IPS DF 6.9 (cell line): ENCODE data around the gene ADAMTS12.

Experiments
- DNase-seq: peaks from one replicate; pipeline ENCODE4 v3.0.0-alpha.2; 2013; ENCODE audit warnings: low read depth, low spot score
- H3K27ac ChIP-seq: one replicate; pipeline ENCODE4 v1.5.1; 2013; ENCODE audit warnings: low read length, control low read depth
- H3K27me3 ChIP-seq: 2 replicates; pipeline ENCODE4 v1.6.1; 2013; ENCODE audit warnings: mild to moderate bottlenecking, low read length; ENCODE audit not compliant: control insufficient read depth, insufficient read depth
- H3K36me3 ChIP-seq: 2 replicates; pipeline ENCODE4 v1.6.1; 2013; ENCODE audit warnings: low read length; ENCODE audit not compliant: control insufficient read depth, insufficient read depth
- H3K4me1 ChIP-seq: 2 replicates; pipeline ENCODE4 v1.6.1; 2013; ENCODE audit warnings: low read length; ENCODE audit not compliant: control insufficient read depth, insufficient read depth
- H3K4me3 ChIP-seq: 2 replicates; pipeline ENCODE4 v1.5.1; 2013; ENCODE audit warnings: mild to moderate bottlenecking, low read length
- H3K9me3 ChIP-seq: 2 replicates; pipeline ENCODE4 v1.6.1; 2013; ENCODE audit warnings: low read length, inconsistent platforms; ENCODE audit not compliant: control insufficient read depth, insufficient read depth
- WGBS: extraction: QIAGEN DNeasy Blood & Tissue Kit; methylation state at CpG from one replicate; pipeline ENCODE4 v1.1.7; 2013; ENCODE audit warnings: mixed read lengths, missing lambda C conversion rate; ENCODE audit not compliant: insufficient read length, insufficient coverage; 5-methylcytosine and 5-hydroxymethylcytosine counted together

Gene ADAMTS12

DNA sequence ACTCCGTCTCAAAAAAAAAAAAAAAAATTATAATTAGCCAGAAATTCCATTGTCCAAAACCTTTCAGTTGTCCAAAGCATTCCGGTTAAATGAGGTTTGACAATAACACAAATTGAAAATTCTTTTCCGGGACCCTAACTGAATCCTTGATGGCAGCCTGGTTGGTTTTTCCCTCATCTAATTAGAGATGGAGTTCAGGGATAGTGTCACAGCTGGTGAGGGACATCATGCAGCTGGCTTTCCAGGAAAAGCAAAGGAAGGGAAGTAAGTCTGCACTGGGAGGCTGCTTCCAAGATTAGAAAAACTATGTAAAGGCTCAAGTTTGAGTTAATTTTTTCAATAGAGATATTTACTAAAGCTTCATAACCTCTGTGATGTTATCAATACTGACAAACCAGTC lies 195.4 kb downstream of the ADAMTS12 start:
- no peaks in the 10 kb centered on the region; the same call in 1 of the 2 replicates for H3K9me3 ChIP-seq
- no peak for DNase-seq
- H3K27me3 ChIP-seq: no peaks in the 10 kb centered on the region
- H3K4me1 ChIP-seq: no peaks in the 10 kb centered on the region
- no peak overlapping the region for H3K4me3 ChIP-seq
- no peak overlapping the region for H3K27ac ChIP-seq
- WGBS: no CpG with 5 or more reads among the region's 3 CpGs
- H3K36me3 ChIP-seq: no peaks in the 10 kb centered on the region

DNA sequence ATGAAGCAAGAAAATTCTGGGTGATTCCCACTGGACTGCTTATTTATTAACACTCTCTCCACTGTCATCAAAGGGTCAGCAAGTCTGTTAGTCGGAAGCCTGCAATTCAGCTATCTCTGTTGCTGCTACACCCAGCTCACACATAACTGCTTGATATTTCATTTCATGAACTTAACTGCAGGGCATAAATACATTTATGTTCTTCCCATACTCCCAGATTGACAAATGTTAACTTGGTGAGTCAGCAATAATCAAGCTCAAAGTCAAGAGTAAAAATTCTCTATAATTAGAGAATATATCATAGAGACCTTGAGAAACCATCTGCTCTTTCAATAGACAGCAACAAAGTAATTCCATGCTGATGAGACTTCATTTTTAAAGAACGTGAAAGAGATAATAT lies 198.8 kb downstream of the ADAMTS12 start:
- H3K36me3 ChIP-seq: no peaks in the 10 kb centered on the region
- no peak overlapping the region for H3K27ac ChIP-seq
- H3K9me3 ChIP-seq: no peaks in the 10 kb centered on the region; the same call in 1 of the 2 replicates
- no peaks in the 10 kb centered on the region for H3K27me3 ChIP-seq
- no CpG with 5 or more reads among the region's 2 CpGs for WGBS
- no peak overlapping the region for H3K4me3 ChIP-seq
- H3K4me1 ChIP-seq: 0 out of 2 replicates have a peak, but pooled peaks cover 1% of the 10 kb centered on the region
- DNase-seq: no peak

DNA sequence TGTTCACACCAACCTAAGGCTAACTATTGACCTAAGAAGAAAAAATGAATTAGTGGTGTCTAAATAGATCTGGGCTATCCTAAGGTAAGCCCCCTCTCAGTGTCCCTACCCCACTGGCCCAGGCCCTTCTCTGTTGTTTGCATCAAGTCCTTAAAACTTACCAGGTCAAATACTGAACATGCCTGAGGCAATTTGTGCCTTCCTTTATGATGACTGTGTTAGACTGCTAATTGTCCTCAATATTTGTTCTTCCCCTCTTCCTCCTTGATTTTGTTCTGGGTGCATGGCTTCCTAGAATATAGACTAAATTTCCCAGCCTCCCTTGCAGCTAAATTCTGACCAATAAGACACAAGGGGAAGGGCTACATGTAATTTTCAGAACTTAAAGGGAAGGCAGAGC lies 199.9 kb downstream of the ADAMTS12 start:
- no peak overlapping the region for H3K4me3 ChIP-seq
- H3K9me3 ChIP-seq: no peaks in the 10 kb centered on the region; the same call in 1 of the 2 replicates
- DNase-seq: no peak
- H3K36me3 ChIP-seq: no peaks in the 10 kb centered on the region
- no peaks in the 10 kb centered on the region for H3K27me3 ChIP-seq
- H3K4me1 ChIP-seq: 0 out of 2 replicates have a peak, but pooled peaks cover 1% of the 10 kb centered on the region
- no peak overlapping the region for H3K27ac ChIP-seq

DNA sequence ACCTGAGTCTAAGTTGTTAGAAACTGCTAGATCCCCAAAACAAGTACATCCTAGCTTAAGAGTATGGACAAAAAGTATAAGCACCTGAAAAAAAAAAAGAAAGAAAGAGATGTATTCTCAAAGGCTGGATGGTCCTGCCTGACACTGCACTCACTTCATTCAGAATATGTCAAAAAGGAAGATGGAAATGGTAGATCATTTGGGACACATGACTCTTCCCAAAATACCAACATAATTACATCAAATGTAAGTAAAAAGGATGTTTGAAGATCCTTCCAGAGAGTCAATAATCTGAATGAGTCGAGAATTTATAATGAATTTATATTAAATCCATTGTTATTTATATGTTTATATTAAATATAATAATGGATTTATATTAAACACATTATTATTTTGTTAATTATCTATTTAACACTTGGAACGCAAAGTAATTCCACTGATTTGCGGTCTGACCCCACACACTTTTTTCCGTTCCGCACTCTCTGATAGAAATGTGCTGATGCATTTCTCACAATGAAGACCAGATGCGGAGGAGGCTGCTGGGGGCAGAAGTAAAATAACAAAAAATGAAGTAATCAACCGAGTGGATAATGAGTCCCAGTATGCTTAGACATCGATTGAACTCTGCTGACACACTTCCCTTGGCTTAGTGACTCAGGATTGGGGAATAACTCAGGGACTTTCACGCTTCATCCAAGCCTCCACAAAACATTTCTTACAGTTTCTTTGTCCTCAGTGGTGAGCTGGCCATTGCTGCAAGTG lies 201.2 kb downstream of the ADAMTS12 start:
- Histone ChIP-seq H3K9me3 (no peaks in the 10 kb centered on the region; the same call in 1 of the 2 replicates), H3K27ac (no peak overlapping the region), H3K36me3 (no peaks in the 10 kb centered on the region), H3K4me3 (no peak overlapping the region), H3K27me3 (no peaks in the 10 kb centered on the region), H3K4me1 (peaks cover 3% of the 10 kb centered on the region; the same call in 1 of the 2 replicates)
- WGBS: no CpG with 5 or more reads among the region's 9 CpGs
- DNase-seq: no peak

DNA sequence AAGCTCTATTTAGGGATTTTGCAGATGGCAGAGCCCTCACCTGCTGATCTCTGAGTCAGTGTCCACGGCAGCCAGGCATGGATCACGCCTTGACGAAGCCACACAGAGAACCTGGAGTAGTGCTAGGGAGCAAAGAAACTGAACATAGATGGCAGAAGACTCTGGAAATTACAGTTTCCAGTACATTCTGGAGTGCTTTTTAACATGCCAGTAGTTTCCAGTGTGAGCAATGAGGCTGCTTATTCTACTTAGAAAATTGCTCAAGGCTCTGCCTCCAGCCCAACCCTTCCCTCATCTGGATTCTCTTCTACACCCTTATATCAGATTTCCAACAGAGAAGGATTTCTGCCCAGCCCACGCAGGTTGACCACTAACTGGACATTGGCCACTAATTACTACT lies 203.3 kb downstream of the ADAMTS12 start:
- H3K9me3 ChIP-seq: no peaks in the 10 kb centered on the region
- no CpG with 5 or more reads among the region's 4 CpGs for WGBS
- H3K27ac ChIP-seq: no peak overlapping the region
- no peaks in the 10 kb centered on the region for H3K27me3 ChIP-seq
- DNase-seq: no peak
- H3K4me1 ChIP-seq: peaks cover 3% of the 10 kb centered on the region; the same call in 1 of the 2 replicates
- H3K36me3 ChIP-seq: no peaks in the 10 kb centered on the region
- no peak overlapping the region for H3K4me3 ChIP-seq

DNA sequence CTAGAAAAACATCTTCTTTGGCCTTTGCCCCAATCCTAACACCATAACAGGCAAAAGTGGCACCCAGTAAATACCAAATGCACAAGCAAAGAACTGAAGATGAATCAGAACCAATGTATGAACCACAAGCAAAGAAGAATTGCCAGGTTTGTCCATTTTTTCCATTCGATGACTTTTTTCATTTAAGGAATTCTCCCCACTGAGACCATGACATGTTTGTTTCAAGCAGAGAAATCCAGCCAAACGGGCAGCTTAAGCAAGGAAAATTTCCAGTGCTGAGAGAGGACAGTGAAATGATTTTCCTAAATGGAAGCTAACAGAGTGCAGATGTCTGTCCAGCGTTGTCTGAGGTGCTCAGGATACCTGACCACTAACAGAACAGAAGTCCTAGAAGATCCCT lies 203.7 kb downstream of the ADAMTS12 start:
- DNase-seq: no peak
- no peaks in the 10 kb centered on the region for H3K36me3 ChIP-seq
- H3K4me3 ChIP-seq: no peak overlapping the region
- no peaks in the 10 kb centered on the region for H3K27me3 ChIP-seq
- no peak overlapping the region for H3K27ac ChIP-seq
- no CpG with 5 or more reads among the region's 3 CpGs for WGBS
- H3K9me3 ChIP-seq: no peaks in the 10 kb centered on the region
- H3K4me1 ChIP-seq: peaks cover 3% of the 10 kb centered on the region; the same call in 1 of the 2 replicates

DNA sequence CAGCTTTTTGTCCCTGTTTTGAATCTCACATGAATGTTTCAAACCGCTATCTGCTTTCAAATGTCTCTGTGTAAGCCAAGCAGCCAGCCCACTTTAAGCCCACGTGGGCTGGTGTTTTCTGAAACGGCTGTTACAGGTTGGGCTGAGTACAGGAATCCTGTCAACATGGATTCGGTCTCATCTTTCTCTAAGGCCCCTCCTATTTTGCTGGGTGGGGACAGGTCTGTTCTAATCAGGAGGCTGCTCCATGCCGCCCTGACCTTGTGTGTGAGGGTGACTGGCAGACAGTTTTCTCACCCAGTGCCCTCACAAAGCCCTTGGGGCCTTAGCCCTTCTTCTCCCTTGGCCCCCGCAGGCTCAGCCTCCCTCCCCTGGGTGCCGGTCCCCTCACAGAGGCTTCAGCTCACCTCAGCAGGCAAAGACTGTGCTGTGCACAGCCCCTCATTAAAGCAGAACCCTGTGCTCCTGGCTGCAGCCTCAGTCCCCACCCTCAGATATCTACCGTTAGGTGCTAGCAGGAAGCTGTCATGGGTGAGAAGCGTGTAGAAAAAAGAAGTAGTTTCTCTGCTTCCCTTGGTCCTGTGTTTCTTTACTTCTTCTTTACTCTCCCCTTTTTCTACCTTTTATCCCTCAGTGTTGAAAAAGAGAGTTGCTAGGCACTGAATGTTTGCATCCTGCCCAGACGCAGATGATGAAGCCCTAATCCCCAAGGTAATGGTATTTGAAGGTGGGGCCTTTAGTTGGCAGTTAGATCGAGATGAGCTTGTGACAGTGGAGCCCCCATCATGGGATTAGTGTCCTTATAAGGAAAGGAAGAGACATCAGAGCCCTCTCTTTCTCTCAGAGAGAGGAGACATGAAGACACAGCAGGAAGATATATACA lies 205.7 kb downstream of the ADAMTS12 start:
- no CpG with 5 or more reads among the region's 11 CpGs for whole genome bisulfite sequencing
- Histone ChIP-seq H3K9me3 (no peaks in the 10 kb centered on the region), H3K27ac (no peak overlapping the region), H3K36me3 (no peaks in the 10 kb centered on the region), H3K27me3 (no peaks in the 10 kb centered on the region), H3K4me3 (no peak overlapping the region), H3K4me1 (peaks cover 3% of the 10 kb centered on the region; the same call in 1 of the 2 replicates)
- peak; percentile 22 for DNase-seq

DNA sequence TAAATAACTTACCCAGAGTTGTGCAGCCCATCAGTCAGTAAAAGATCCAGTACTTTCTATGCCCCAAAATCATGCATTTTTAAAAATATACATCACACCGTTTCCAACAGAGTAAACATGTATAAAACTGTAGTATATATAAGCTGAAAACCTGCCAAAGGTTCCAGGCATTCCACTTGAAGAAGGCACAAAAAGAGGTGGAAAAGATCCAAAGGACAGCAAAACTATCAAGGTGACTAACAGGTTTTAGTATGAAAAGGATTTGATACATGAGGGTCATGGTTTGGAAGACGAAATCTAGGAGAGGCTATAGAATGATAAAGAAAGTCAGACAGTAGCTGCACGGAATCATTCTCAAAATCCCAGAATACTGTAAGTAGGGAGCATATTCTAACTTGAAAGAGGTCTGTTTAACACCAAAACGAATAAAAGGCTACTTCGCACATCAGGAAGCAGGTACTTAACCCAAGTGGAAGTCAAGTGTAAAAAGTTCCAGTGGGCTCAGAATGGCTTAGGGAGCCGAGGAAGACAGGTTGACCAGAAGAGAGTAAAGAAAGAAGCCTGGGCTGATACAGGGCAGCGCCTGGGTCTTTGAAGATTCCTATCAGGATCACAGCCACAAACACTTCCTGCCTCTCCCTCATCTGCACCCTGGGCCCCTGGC lies 207.2 kb downstream of the ADAMTS12 start:
- no peaks in the 10 kb centered on the region for H3K9me3 ChIP-seq
- H3K27ac ChIP-seq: no peak overlapping the region
- no peaks in the 10 kb centered on the region for H3K36me3 ChIP-seq
- WGBS: no CpG with 5 or more reads among the region's 7 CpGs
- DNase-seq: no peak
- no peaks in the 10 kb centered on the region for H3K27me3 ChIP-seq
- H3K4me3 ChIP-seq: no peak overlapping the region
- peaks cover 3% of the 10 kb centered on the region; the same call in 1 of the 2 replicates for H3K4me1 ChIP-seq

DNA sequence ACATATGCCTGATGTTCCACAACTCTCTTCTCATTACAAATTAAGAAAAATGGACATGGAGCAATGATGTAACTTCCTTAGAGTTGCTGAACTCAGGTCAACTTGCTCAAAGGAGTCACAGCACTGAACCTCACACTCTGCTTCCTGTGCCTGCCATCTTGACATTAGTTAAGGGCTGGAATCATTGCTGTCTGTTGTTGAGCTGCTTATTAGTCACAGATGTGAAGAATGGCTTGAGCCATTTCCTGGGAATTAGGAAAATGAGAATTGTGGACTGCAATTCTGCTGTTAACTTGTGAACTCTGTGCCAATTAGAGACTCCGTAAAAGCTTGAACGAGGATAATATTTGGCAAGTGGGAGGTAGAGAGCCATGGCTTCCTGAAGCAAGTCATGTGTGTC lies 212.0 kb downstream of the ADAMTS12 start:
- Histone ChIP-seq H3K9me3 (no peaks in the 10 kb centered on the region), H3K27me3 (no peaks in the 10 kb centered on the region), H3K27ac (no peak overlapping the region), H3K4me3 (no peak overlapping the region), H3K4me1 (no peaks in the 10 kb centered on the region), H3K36me3 (no peaks in the 10 kb centered on the region)
- no CpG with 5 or more reads among the region's 2 CpGs for WGBS
- no peak for DNase-seq

DNA sequence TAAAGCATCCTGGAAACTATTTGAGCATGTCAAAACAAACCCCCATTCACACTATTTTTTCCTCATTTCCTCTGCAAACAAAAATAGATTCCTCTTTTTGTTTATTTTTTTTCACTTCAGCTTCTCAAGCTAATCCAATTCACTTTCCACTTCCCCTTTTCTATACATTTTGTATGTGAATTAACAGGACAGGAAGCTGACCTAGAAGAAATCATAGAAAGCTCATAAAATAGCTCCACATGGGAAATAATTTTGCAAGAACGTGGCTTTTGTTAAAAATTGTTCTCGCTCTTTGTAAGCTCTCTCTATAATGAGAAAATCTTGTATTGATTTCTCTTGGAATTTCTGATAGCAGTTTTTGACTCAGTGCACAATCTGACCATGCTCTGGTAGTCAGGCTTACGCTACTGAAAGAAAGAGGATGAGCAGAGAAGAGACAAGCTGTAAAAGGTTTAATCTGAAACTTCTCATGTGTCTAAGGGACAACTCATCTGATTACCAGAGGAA lies 215.8 kb downstream of the ADAMTS12 start:
- no peaks in the 10 kb centered on the region for H3K27me3 ChIP-seq
- H3K4me1 ChIP-seq: no peaks in the 10 kb centered on the region
- no peaks in the 10 kb centered on the region for H3K9me3 ChIP-seq
- no peak overlapping the region for H3K4me3 ChIP-seq
- WGBS: no CpG with 5 or more reads among the region's 3 CpGs
- H3K27ac ChIP-seq: no peak overlapping the region
- DNase-seq: no peak
- H3K36me3 ChIP-seq: no peaks in the 10 kb centered on the region
